ENCODE measurements around the gene ASIC2. TPM values are rescaled to one million over a fixed set of nuclear protein-coding genes. Genes with fewer than 3 reads are reported as not detected.

The ASIC2 gene
- total RNA-seq, 1 donor = 0.18 TPM

DNA sequence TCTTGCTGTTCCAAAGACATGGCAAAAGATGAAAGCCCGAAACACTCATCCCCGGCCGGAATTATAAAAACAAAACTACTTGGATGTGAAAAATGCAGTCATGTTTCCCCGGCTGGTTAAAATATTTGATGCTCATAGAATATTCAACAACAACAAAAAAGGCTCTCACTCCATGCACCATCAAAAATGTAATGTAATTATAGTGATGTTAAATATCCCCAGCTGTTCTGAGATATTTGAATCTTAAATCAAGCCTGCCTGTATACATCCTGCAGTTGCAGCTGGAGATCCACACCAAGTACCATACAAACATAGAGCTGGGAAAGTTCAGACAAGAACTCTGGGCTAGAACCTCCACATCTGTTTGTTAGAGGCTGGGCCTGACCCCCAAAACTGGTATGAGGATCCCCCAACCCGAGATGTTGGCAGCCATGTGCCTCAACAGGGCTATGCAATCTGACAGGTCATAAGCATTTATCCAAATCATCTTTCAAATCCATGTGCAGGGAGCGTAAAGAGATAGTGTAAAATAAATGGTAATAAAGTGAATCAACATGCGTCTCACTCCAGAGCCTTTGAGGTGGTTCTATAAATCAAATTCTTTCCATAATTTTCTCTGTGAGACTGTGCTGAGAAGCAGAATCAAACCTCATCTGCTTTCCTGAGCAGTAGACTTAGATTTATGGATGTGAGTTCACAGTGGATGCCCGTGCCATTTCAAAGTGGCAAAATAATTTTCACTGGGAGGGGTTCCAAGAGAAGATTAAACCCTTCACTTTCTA, 12.7 kb downstream of the ASIC2 start:
- DNase-seq (ENCODE audit: low read depth) = no peak
- TF ChIP-seq, protein P1, sequence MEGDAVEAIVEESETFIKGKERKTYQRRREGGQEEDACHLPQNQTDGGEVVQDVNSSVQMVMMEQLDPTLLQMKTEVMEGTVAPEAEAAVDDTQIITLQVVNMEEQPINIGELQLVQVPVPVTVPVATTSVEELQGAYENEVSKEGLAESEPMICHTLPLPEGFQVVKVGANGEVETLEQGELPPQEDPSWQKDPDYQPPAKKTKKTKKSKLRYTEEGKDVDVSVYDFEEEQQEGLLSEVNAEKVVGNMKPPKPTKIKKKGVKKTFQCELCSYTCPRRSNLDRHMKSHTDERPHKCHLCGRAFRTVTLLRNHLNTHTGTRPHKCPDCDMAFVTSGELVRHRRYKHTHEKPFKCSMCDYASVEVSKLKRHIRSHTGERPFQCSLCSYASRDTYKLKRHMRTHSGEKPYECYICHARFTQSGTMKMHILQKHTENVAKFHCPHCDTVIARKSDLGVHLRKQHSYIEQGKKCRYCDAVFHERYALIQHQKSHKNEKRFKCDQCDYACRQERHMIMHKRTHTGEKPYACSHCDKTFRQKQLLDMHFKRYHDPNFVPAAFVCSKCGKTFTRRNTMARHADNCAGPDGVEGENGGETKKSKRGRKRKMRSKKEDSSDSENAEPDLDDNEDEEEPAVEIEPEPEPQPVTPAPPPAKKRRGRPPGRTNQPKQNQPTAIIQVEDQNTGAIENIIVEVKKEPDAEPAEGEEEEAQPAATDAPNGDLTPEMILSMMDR (IDR thresholded peaks at IDR 0.05; ENCODE audit: insufficient read depth, low read length) = no peak
- no peak overlapping the region for H3K4me3 ChIP-seq (ENCODE audit: low read depth, low read length)

DNA sequence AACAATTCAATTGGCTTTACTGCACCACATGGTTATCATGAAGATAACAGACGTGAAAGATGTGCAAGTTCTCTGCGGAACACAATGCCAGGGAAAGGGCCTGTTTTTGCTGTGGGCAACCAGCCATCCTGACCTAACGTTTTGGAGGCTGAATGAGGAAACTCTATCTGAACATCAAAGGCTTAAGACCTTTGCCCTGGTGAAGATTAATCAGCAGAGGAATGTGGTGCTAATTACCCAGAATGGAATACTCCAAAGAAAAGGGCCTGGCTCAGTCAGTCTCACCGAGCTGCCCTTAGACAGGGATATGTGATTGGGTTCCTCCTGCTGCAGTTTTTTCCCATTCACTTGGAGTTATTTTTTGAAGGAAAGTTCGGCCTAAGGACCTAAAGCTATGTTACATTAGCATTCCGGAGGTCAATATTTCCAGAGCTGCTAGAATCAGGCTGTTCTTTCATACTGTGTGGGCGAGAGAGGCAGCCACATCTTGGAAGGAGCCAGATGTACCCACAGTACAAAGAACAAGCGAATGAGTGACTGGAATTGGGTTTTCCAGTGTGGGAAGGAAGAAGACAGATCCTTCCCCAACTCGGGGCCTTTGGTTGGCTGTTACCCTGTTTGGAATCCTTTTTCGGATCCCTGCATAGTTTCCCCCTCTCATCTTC, 15.5 kb downstream of the ASIC2 start:
- no peak overlapping the region for H3K4me3 ChIP-seq (ENCODE audit: low read depth, low read length)
- peak; percentile 9 for DNase-seq (ENCODE audit: low read depth)
- TF ChIP-seq, protein P1 (IDR thresholded peaks at IDR 0.05; ENCODE audit: insufficient read depth, low read length) = no peak

DNA sequence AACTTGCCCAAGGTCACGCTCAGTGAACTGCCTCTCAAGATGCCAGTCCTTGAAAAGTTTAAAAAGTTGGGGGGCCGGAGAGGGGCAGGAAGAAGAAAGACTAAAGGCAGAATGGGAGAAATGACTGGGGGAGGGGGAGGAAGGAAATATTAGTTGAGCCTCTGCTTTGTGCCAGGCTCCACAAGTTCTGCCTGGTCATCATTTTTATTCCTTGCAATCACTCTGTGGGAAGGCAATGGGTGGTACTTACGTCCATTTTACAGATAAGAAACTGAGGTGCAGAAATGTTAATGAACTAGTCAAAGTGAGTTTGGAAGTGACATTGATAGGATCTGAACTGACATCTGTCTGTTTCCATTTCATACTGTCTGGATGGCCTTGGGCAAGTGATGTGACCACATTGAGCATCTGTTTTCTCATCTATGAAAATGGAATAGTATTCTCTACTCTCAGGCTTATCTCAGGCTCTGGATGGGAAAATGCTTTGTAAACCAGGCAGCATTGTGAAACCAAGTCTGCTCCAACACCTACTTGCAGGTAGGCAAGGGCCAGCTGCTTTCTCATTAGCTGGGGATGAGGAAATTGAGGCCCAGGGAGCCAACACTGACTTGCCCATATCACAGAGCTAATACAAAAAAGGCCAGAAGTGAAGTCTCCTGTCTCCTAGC, 19.2 kb downstream of the ASIC2 start:
- TF ChIP-seq, protein P1 (IDR thresholded peaks at IDR 0.05; ENCODE audit: insufficient read depth, low read length) = no peak
- no peak overlapping the region for H3K4me3 ChIP-seq (ENCODE audit: low read depth, low read length)
- no peak for DNase-seq (ENCODE audit: low read depth)

DNA sequence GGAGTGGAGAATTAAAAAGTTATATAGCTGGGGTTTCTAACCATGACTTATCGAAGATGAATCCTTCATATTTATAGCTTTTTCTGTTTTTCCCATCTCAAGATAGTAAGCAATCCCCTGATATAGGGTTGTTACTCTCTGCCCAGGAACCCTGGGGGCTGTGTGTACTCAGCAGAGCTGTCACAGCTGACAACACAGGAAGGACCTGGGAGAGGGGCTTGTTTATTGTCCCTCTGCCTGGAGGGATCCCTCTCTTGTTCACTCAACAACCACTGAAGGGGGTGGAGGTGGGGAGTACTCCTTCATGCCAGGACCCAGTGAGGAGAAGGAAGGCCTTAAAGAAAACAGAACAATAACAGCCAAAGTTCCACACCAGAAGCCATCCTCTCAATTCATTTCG, 19.8 kb downstream of the ASIC2 start:
- no peak overlapping the region for H3K4me3 ChIP-seq (ENCODE audit: low read depth, low read length)
- no peak for DNase-seq (ENCODE audit: low read depth)
- TF ChIP-seq, protein P1 (IDR thresholded peaks at IDR 0.05; ENCODE audit: insufficient read depth, low read length) = no peak

DNA sequence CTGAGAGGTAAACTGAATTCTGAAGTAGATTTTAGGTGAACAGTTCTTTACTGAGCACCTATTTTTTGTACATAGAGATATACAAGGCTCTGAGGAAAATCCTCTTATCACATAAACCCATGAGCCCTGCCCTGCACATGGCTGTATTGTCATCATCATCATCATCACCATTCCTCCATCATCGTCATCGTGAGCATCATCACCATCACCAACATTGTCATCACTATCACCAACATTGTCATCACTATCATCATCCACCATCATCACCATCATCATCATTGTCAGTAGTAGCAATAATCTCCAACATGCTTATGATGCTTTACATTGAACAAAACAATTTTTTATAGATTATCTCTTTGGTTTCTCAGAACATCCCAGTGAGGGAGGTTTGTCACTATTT, 20.7 kb downstream of the ASIC2 start:
- no peak for DNase-seq (ENCODE audit: low read depth)
- no peak overlapping the region for H3K4me3 ChIP-seq (ENCODE audit: low read depth, low read length)
- TF ChIP-seq, protein P1 (IDR thresholded peaks at IDR 0.05; ENCODE audit: insufficient read depth, low read length) = no peak

DNA sequence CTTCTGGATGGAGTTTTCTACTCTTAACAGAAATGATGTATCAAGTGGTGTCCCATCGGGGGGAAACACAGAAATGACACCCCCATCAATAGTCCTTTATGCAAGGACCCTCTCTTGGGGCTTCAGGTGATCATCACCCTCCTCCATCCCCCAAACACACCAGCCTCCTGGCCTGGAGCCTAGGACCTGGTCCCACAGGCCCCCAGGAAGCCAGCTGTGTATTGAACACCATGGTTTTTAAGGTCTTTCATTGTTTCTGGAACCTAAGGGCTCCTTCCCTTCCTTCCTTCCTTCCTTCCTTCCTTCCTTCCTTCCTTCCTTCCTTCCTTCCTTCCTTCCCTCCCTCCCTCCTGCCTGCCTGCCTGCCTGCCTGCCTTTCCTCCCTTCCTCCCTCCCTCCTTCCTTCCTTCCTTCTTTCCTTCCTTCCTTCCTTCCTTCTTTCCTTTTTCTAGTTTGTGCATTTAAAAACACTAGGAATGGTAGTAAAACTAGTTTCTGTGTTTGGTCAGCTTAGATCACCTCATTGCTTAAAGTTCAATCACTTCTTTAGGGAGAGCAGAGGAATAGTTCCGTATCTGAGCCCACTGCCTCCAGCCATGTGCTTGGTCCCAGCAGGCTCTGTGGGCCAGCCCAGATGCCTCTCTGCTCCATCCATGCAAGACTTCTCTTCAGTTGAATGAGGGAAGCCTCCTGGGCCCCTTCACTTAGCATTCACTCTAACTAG, 23.6 kb downstream of the ASIC2 start:
- DNase-seq (ENCODE audit: low read depth) = no peak
- no peak overlapping the region for H3K4me3 ChIP-seq (ENCODE audit: low read depth, low read length)
- TF ChIP-seq, protein P1 (IDR thresholded peaks at IDR 0.05; ENCODE audit: insufficient read depth, low read length) = no peak

All from fibroblast of the aortic adventitia (primary cell).